ENCODE measurements around the gene SWT1.
"Not testable (repeated sequence)": the region's sequence is repeated elsewhere in the genome, so short reads cannot be mapped to it uniquely, and the experiment has no call there.

SWT1 gene

GRCh38 chr1:185252404-185252803, 95.4 kb downstream of the SWT1 start:
- not testable (repeated sequence) for DNase-seq

- DNase-seq, result not testable (repeated sequence)
These were observed 98.6 kb downstream of the SWT1 start for GRCh38 chr1:185255595-185255994.

GRCh38 chr1:185257116-185257949, 100.4 kb downstream of the SWT1 start:
- peak; percentile 3 to 11 for DNase-seq

- no peak for DNase-seq
These were observed 100.9 kb downstream of the SWT1 start for GRCh38 chr1:185257950-185258208.

GRCh38 chr1:185258676-185259075, 101.7 kb downstream of the SWT1 start:
- no peak for DNase-seq

GRCh38 chr1:185260611-185261010, 103.6 kb downstream of the SWT1 start:
- no peak for DNase-seq

GRCh38 chr1:185262151-185262550, 105.2 kb downstream of the SWT1 start:
- DNase-seq, result no peak

GRCh38 chr1:185263292-185263691, 106.3 kb downstream of the SWT1 start:
- DNase-seq, result no peak

GRCh38 chr1:185263780-185264179, 106.8 kb downstream of the SWT1 start:
- no peak for DNase-seq

GRCh38 chr1:185265314-185265713, 108.3 kb downstream of the SWT1 start:
- no peak for DNase-seq

GRCh38 chr1:185267301-185267700, 110.3 kb downstream of the SWT1 start:
- no peak for DNase-seq

GRCh38 chr1:185267701-185268100, 110.7 kb downstream of the SWT1 start:
- DNase-seq, result no peak

GRCh38 chr1:185268352-185268751, 111.4 kb downstream of the SWT1 start:
- DNase-seq, result no peak

- peak; percentile 24 to 76 for DNase-seq
These were observed 115.0 kb downstream of the SWT1 start for GRCh38 chr1:185271921-185272320.

GRCh38 chr1:185279571-185279970, 122.6 kb downstream of the SWT1 start:
- DNase-seq, result no peak

GRCh38 chr1:185280589-185280988, 123.6 kb downstream of the SWT1 start:
- DNase-seq, result no peak

- DNase-seq, result no peak
These were observed 124.3 kb downstream of the SWT1 start for GRCh38 chr1:185281245-185281644.

- no peak for DNase-seq
These were observed 127.1 kb downstream of the SWT1 start for GRCh38 chr1:185284116-185284515.

- no peak for DNase-seq
These were observed 127.7 kb downstream of the SWT1 start for GRCh38 chr1:185284533-185285276.

- DNase-seq, result no peak
These were observed 130.5 kb downstream of the SWT1 start for GRCh38 chr1:185287451-185287850.

GRCh38 chr1:185288435-185288834, 131.5 kb downstream of the SWT1 start:
- DNase-seq, result no peak

GRCh38 chr1:185289880-185290279, 132.9 kb downstream of the SWT1 start:
- DNase-seq, result no peak

GRCh38 chr1:185291159-185291558, 134.2 kb downstream of the SWT1 start:
- DNase-seq, result no peak

- DNase-seq, result no peak
These were observed 134.7 kb downstream of the SWT1 start for GRCh38 chr1:185291652-185292051.

- DNase-seq, result no peak
These were observed 135.3 kb downstream of the SWT1 start for GRCh38 chr1:185292237-185292636.

Measured in NCI-H2081 (cell line).